Liver (tissue), 9 donors: ENCODE results near the gene FSIP1. TPM values are rescaled to one million over a fixed set of nuclear protein-coding genes. Genes with fewer than 3 reads are reported as not detected.
A peak's percentile ranks its signal among the peaks of the same experiment; 100 is the strongest.

ENCODE experiments used
- DNase-seq: peaks from one replicate; pipeline ENCODE4 v3.0.0-alpha.2; 2017; ENCODE audit warnings: low spot score
- H3K27ac ChIP-seq, 2 donors: one replicate each; pipeline ENCODE4 v1.7.0; 2013; ENCODE audit warnings: inconsistent platforms in 2 of 2, low read length in 2 of 2, control low read depth in 1 of 2, low read depth in 1 of 2, mild to moderate bottlenecking in 1 of 2
- H3K27me3 ChIP-seq, 4 donors: one replicate each; pipeline versions ENCODE4 v1.6.1 to v1.7.0; 2013; ENCODE audit warnings: low read length in 3 of 4, inconsistent platforms in 1 of 4, mild to moderate bottlenecking in 1 of 4, moderate library complexity in 1 of 4; ENCODE audit not compliant: control insufficient read depth in 4 of 4, insufficient read depth in 4 of 4
- H3K36me3 ChIP-seq, 4 donors: one replicate each; pipeline versions ENCODE4 v1.6.1 to v1.7.0; 2013; ENCODE audit warnings: low read length in 3 of 4, mild to moderate bottlenecking in 3 of 4, low read depth in 1 of 4, moderate library complexity in 1 of 4; ENCODE audit not compliant: control insufficient read depth in 4 of 4, insufficient read depth in 3 of 4
- H3K4me1 ChIP-seq, 4 donors: one replicate each; pipeline versions ENCODE4 v1.6.1 to v1.7.0; 2013; ENCODE audit warnings: low read length in 3 of 4, mild to moderate bottlenecking in 3 of 4, moderate library complexity in 1 of 4; ENCODE audit not compliant: control insufficient read depth in 4 of 4, insufficient read depth in 4 of 4
- H3K4me3 ChIP-seq, 3 donors: one replicate each; pipeline versions ENCODE4 v1.6.1 to v1.7.0; 2013; ENCODE audit warnings: low read length in 3 of 3, control low read depth in 1 of 3, low read depth in 1 of 3, mild to moderate bottlenecking in 1 of 3
- H3K9ac ChIP-seq, 2 donors: one replicate each; pipeline ENCODE4 v1.7.0; 2013; ENCODE audit warnings: low read length in 2 of 2, mild to moderate bottlenecking in 2 of 2, moderate library complexity in 2 of 2, control low read depth in 1 of 2, low read depth in 1 of 2
- H3K9me3 ChIP-seq, 4 donors: one replicate each; pipeline versions ENCODE4 v1.6.1 to v1.7.0; 2013; ENCODE audit warnings: low read length in 3 of 4; ENCODE audit not compliant: control insufficient read depth in 4 of 4
- ATF3 ChIP-seq: IDR thresholded peaks from 2 replicates; pipeline ENCODE4 v1.6.1; 2016; ENCODE audit warnings: antibody characterized with exemption
- EGR1 ChIP-seq, 2 donors: IDR thresholded peaks; 2 replicates each; pipeline ENCODE4 v1.6.1; 2016 to 2018; ENCODE audit warnings: antibody characterized with exemption in 2 of 2, low read depth in 2 of 2
- FOXA1 ChIP-seq: IDR thresholded peaks from 2 replicates; pipeline ENCODE4 v1.6.1; 2016; ENCODE audit warnings: antibody characterized with exemption
- FOXA2 ChIP-seq: IDR thresholded peaks from 2 replicates; pipeline ENCODE4 v1.6.1; 2016; ENCODE audit warnings: antibody characterized with exemption
- GABPA ChIP-seq, 2 donors: IDR thresholded peaks in 1 of 2; conservative IDR thresholded peaks in 1 of 2; 2 replicates each; pipeline ENCODE4 v1.6.1; 2016; ENCODE audit warnings: antibody characterized with exemption in 2 of 2, mild to moderate bottlenecking in 1 of 2, moderate library complexity in 1 of 2
- HNF4A ChIP-seq, 2 donors: conservative IDR thresholded peaks; 2 replicates each; pipeline ENCODE4 v1.6.1; 2016; ENCODE audit warnings: antibody characterized with exemption in 2 of 2, mild to moderate bottlenecking in 2 of 2
- HNF4G ChIP-seq: IDR thresholded peaks from 2 replicates; pipeline ENCODE4 v1.6.1; 2016; ENCODE audit warnings: antibody characterized with exemption
- JUND ChIP-seq, 2 donors: IDR thresholded peaks; 2 replicates each; pipeline ENCODE4 v1.6.1; 2016; ENCODE audit warnings: antibody characterized with exemption in 2 of 2
- MAX ChIP-seq: IDR thresholded peaks from 2 replicates; pipeline ENCODE4 v1.6.1; 2016; ENCODE audit warnings: antibody characterized with exemption
- NR2F2 ChIP-seq: IDR thresholded peaks from 2 replicates; pipeline ENCODE4 v1.6.1; 2016; ENCODE audit warnings: antibody characterized with exemption
- RAD21 ChIP-seq, 2 donors: IDR thresholded peaks; 2 replicates each; pipeline ENCODE4 v1.6.1; 2016; ENCODE audit warnings: antibody characterized with exemption in 2 of 2, mild to moderate bottlenecking in 2 of 2
- RXRA ChIP-seq, 2 donors: IDR thresholded peaks; 2 replicates each; pipeline ENCODE4 v1.6.1; 2017 to 2018; ENCODE audit warnings: antibody characterized with exemption in 2 of 2, mild to moderate bottlenecking in 1 of 2
- SP1 ChIP-seq: IDR thresholded peaks from 2 replicates; pipeline ENCODE4 v1.6.1; 2018; ENCODE audit warnings: antibody characterized with exemption, mild to moderate bottlenecking
- TAF1 ChIP-seq: conservative IDR thresholded peaks from 2 replicates; pipeline ENCODE4 v1.6.1; 2016; ENCODE audit warnings: antibody characterized with exemption, mild to moderate bottlenecking
- YY1 ChIP-seq: IDR thresholded peaks from 2 replicates; pipeline ENCODE4 v1.6.1; 2016; ENCODE audit warnings: antibody characterized with exemption, mild to moderate bottlenecking
- WGBS: extraction: QIAGEN DNeasy Blood & Tissue Kit; methylation state at CpG from one replicate; pipeline ENCODE4 v1.1.7; 2013; 5-methylcytosine and 5-hydroxymethylcytosine counted together
- polyA plus RNA-seq, 2 donors: library from polyadenylated mRNA; stranded (reverse) in 1 of 2; unstranded in 1 of 2; fragments of 200-250 nt in 1 of 2; fragments of >200 nt in 1 of 2; fragmentation: Nextera tagmentation in 1 of 2; extraction: Ambion mirVana in 1 of 2; gene quantifications; one replicate each; pipeline versions ENCODE4 v1.2.1 to v1.2.3, GENCODE V29; 2013 to 2015
- total RNA-seq, 2 donors: library from RNA; depleted of rRNA; stranded (reverse); fragments of >200 nt; gene quantifications; one replicate each; pipeline ENCODE4 v1.2.3, GENCODE V29; 2014
- TF ChIP-seq, protein P1 (sequence below): IDR thresholded peaks from 2 replicates; pipeline ENCODE4 v1.6.1; 2016; ENCODE audit warnings: antibody characterized with exemption, mild to moderate bottlenecking
- TF ChIP-seq, protein P2 (sequence below): fragments of 150-350 bp; IDR thresholded peaks from 2 replicates; pipeline ENCODE4 v1.5.1; 2017; ENCODE audit warnings: improper control_type of control experiment, low read depth, low read length; ENCODE audit not compliant: missing input control
- TF ChIP-seq, protein P3 (sequence below): IDR thresholded peaks from 2 replicates; pipeline ENCODE4 v1.6.1; 2016; ENCODE audit warnings: antibody characterized with exemption
- donor health status: healthy.
- donor health status: healthy.
- donor health status: healthy.
- donor health status: healthy.
- donor health status: healthy.

The FSIP1 gene
- total and polyA plus RNA-seq, 4 donors: 0.05 to 0.29 (median 0.13) TPM

- Histone ChIP-seq H3K4me3 (no peak overlapping the region), H3K9ac (no peak overlapping the region), H3K27me3 (no peaks in the 10 kb centered on the region), H3K36me3 (peaks cover 0 to 76% (median 27%) of the 10 kb centered on the region in 4 donors), H3K4me1 (peaks cover 2 to 36% (median 25%) of the 10 kb centered on the region in 4 donors), H3K27ac (peak overlapping the region in 1 of 2 donors; percentile 43), H3K9me3 (no peaks in the 10 kb centered on the region)
- no peak for TF ChIP-seq ATF3
- TF ChIP-seq TAF1: no peak
- TF ChIP-seq RXRA (IDR thresholded peaks at IDR 0.05): peak; percentile 50 to 76
- TF ChIP-seq EGR1 (IDR thresholded peaks at IDR 0.05; ENCODE audit: low read depth in 2 of 2): no peak
- TF ChIP-seq SP1: peak; percentile 71
- peak; percentile 20 for TF ChIP-seq YY1
- peak; percentile 60 for TF ChIP-seq MAX
- TF ChIP-seq, protein P1, sequence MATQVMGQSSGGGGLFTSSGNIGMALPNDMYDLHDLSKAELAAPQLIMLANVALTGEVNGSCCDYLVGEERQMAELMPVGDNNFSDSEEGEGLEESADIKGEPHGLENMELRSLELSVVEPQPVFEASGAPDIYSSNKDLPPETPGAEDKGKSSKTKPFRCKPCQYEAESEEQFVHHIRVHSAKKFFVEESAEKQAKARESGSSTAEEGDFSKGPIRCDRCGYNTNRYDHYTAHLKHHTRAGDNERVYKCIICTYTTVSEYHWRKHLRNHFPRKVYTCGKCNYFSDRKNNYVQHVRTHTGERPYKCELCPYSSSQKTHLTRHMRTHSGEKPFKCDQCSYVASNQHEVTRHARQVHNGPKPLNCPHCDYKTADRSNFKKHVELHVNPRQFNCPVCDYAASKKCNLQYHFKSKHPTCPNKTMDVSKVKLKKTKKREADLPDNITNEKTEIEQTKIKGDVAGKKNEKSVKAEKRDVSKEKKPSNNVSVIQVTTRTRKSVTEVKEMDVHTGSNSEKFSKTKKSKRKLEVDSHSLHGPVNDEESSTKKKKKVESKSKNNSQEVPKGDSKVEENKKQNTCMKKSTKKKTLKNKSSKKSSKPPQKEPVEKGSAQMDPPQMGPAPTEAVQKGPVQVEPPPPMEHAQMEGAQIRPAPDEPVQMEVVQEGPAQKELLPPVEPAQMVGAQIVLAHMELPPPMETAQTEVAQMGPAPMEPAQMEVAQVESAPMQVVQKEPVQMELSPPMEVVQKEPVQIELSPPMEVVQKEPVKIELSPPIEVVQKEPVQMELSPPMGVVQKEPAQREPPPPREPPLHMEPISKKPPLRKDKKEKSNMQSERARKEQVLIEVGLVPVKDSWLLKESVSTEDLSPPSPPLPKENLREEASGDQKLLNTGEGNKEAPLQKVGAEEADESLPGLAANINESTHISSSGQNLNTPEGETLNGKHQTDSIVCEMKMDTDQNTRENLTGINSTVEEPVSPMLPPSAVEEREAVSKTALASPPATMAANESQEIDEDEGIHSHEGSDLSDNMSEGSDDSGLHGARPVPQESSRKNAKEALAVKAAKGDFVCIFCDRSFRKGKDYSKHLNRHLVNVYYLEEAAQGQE: no peak
- peak; percentile 64 for TF ChIP-seq HNF4A (conservative IDR thresholded peaks at IDR 0.05)
- no peak for TF ChIP-seq HNF4G
- peak; percentile 23 for TF ChIP-seq FOXA1
- TF ChIP-seq RAD21 (IDR thresholded peaks at IDR 0.05): peak in 1 of 2 donors; percentile 3
- TF ChIP-seq JUND (IDR thresholded peaks at IDR 0.05): peak in 1 of 2 donors; percentile 26
- TF ChIP-seq, protein P2, sequence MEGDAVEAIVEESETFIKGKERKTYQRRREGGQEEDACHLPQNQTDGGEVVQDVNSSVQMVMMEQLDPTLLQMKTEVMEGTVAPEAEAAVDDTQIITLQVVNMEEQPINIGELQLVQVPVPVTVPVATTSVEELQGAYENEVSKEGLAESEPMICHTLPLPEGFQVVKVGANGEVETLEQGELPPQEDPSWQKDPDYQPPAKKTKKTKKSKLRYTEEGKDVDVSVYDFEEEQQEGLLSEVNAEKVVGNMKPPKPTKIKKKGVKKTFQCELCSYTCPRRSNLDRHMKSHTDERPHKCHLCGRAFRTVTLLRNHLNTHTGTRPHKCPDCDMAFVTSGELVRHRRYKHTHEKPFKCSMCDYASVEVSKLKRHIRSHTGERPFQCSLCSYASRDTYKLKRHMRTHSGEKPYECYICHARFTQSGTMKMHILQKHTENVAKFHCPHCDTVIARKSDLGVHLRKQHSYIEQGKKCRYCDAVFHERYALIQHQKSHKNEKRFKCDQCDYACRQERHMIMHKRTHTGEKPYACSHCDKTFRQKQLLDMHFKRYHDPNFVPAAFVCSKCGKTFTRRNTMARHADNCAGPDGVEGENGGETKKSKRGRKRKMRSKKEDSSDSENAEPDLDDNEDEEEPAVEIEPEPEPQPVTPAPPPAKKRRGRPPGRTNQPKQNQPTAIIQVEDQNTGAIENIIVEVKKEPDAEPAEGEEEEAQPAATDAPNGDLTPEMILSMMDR: no peak
- TF ChIP-seq NR2F2: no peak
- TF ChIP-seq FOXA2: peak; percentile 39
- TF ChIP-seq GABPA (IDR thresholded peaks at IDR 0.05 in 1 of 2, conservative IDR thresholded peaks at IDR 0.05 in 1 of 2): no peak
- TF ChIP-seq, protein P3, sequence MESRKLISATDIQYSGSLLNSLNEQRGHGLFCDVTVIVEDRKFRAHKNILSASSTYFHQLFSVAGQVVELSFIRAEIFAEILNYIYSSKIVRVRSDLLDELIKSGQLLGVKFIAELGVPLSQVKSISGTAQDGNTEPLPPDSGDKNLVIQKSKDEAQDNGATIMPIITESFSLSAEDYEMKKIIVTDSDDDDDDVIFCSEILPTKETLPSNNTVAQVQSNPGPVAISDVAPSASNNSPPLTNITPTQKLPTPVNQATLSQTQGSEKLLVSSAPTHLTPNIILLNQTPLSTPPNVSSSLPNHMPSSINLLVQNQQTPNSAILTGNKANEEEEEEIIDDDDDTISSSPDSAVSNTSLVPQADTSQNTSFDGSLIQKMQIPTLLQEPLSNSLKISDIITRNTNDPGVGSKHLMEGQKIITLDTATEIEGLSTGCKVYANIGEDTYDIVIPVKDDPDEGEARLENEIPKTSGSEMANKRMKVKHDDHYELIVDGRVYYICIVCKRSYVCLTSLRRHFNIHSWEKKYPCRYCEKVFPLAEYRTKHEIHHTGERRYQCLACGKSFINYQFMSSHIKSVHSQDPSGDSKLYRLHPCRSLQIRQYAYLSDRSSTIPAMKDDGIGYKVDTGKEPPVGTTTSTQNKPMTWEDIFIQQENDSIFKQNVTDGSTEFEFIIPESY: no peak
- no peak for DNase-seq
- 28% methylated on average over 13 of the region's 13 CpGs for WGBS
Observed at GRCh38 chr15:39587731-39588530, 194.7 kb downstream of the FSIP1 start.
